ENCODE data around the gene INPP5A.

- TF ChIP-seq, protein P1, sequence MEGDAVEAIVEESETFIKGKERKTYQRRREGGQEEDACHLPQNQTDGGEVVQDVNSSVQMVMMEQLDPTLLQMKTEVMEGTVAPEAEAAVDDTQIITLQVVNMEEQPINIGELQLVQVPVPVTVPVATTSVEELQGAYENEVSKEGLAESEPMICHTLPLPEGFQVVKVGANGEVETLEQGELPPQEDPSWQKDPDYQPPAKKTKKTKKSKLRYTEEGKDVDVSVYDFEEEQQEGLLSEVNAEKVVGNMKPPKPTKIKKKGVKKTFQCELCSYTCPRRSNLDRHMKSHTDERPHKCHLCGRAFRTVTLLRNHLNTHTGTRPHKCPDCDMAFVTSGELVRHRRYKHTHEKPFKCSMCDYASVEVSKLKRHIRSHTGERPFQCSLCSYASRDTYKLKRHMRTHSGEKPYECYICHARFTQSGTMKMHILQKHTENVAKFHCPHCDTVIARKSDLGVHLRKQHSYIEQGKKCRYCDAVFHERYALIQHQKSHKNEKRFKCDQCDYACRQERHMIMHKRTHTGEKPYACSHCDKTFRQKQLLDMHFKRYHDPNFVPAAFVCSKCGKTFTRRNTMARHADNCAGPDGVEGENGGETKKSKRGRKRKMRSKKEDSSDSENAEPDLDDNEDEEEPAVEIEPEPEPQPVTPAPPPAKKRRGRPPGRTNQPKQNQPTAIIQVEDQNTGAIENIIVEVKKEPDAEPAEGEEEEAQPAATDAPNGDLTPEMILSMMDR (IDR thresholded peaks at IDR 0.05) = no peak
- no peak for TF ChIP-seq EZH2 (IDR thresholded peaks at IDR 0.05; ENCODE audit: borderline replicate concordance, insufficient read depth, low read depth, low read length, poor library complexity, severe bottlenecking)
These were observed 25.4 kb downstream of the INPP5A start for GRCh38 chr10:132562916-132563456.
